ENCODE results near the gene AFP. TPM values are rescaled to one million over a fixed set of nuclear protein-coding genes. Genes with fewer than 3 reads are reported as not detected.

Gene AFP
- total and polyA plus RNA-seq, 2 of the 13 experiments (the other 11 are each of a cell fraction or from before 2014, with no cell fraction given): 9,434 to 13,105 TPM

DNA sequence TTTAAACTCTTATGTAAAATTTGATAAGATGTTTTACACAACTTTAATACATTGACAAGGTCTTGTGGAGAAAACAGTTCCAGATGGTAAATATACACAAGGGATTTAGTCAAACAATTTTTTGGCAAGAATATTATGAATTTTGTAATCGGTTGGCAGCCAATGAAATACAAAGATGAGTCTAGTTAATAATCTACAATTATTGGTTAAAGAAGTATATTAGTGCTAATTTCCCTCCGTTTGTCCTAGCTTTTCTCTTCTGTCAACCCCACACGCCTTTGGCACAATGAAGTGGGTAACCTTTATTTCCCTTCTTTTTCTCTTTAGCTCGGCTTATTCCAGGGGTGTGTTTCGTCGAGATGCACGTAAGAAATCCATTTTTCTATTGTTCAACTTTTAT lies 32.0 kb upstream of the AFP start, which contains the start of gene ALB (continued):
- TF ChIP-seq, protein P1, sequence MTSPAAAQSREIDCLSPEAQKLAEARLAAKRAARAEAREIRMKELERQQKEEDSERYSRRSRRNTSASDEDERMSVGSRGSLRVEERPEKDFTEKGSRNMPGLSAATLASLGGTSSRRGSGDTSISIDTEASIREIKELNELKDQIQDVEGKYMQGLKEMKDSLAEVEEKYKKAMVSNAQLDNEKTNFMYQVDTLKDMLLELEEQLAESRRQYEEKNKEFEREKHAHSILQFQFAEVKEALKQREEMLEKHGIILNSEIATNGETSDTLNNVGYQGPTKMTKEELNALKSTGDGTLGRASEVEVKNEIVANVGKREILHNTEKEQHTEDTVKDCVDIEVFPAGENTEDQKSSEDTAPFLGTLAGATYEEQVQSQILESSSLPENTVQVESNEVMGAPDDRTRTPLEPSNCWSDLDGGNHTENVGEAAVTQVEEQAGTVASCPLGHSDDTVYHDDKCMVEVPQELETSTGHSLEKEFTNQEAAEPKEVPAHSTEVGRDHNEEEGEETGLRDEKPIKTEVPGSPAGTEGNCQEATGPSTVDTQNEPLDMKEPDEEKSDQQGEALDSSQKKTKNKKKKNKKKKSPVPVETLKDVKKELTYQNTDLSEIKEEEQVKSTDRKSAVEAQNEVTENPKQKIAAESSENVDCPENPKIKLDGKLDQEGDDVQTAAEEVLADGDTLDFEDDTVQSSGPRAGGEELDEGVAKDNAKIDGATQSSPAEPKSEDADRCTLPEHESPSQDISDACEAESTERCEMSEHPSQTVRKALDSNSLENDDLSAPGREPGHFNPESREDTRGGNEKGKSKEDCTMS (CRISPR knock-in tag; conservative IDR thresholded peaks at IDR 0.05): no peak
- TF ChIP-seq ZMYM2 (CRISPR knock-in tag; IDR thresholded peaks at IDR 0.05) (no peak), BHLHE40 (IDR thresholded peaks at IDR 0.05; ENCODE audit: low read length) (no peak), MTF2 (CRISPR knock-in tag; IDR thresholded peaks at IDR 0.05; ENCODE audit: borderline replicate concordance) (no peak), ZBTB8A (CRISPR knock-in tag; IDR thresholded peaks at IDR 0.05; ENCODE audit: borderline replicate concordance, low read depth) (peak; percentile 45; the same call in 1 of the 2 replicates), ZFAT (CRISPR knock-in tag; conservative IDR thresholded peaks at IDR 0.05) (no peak), SAP130 (CRISPR knock-in tag; IDR thresholded peaks at IDR 0.05; ENCODE audit: low read depth) (peak; percentile 80), CBX5 (CRISPR knock-in tag; IDR thresholded peaks at IDR 0.05; ENCODE audit: borderline replicate concordance) (no peak), ZNF138 (CRISPR knock-in tag; IDR thresholded peaks at IDR 0.05; ENCODE audit: low read depth) (no peak), PHF5A (CRISPR knock-in tag; IDR thresholded peaks at IDR 0.05; ENCODE audit: low read depth, unreplicated experiment) (peak; percentile 48), NFIB (CRISPR knock-in tag; IDR thresholded peaks at IDR 0.05; ENCODE audit: borderline replicate concordance) (no peak), ATM (IDR thresholded peaks at IDR 0.05; ENCODE audit: borderline replicate concordance) (no peak), CHD4 (IDR thresholded peaks at IDR 0.05; ENCODE audit: borderline replicate concordance, low read length) (no peak), FOXM1 (CRISPR knock-in tag; IDR thresholded peaks at IDR 0.05) (no peak), PAF1 (CRISPR knock-in tag; IDR thresholded peaks at IDR 0.05) (no peak; the same call in 1 of the 2 replicates), MAF1 (CRISPR knock-in tag; IDR thresholded peaks at IDR 0.05; ENCODE audit: borderline replicate concordance) (no peak), CAMTA2 (CRISPR knock-in tag; IDR thresholded peaks at IDR 0.05; ENCODE audit: borderline replicate concordance) (no peak), MTF1 (CRISPR knock-in tag; IDR thresholded peaks at IDR 0.05) (peak; percentile 47; the same call in 1 of the 2 replicates), MEF2D (CRISPR knock-in tag; IDR thresholded peaks at IDR 0.05) (no peak), ZNF749 (CRISPR knock-in tag; IDR thresholded peaks at IDR 0.05; ENCODE audit: borderline replicate concordance) (no peak)
- TF ChIP-seq, protein P2, sequence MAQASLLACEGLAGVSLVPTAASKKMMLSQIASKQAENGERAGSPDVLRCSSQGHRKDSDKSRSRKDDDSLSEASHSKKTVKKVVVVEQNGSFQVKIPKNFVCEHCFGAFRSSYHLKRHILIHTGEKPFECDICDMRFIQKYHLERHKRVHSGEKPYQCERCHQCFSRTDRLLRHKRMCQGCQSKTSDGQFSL (CRISPR knock-in tag; IDR thresholded peaks at IDR 0.05): no peak
- TF ChIP-seq, protein P3, sequence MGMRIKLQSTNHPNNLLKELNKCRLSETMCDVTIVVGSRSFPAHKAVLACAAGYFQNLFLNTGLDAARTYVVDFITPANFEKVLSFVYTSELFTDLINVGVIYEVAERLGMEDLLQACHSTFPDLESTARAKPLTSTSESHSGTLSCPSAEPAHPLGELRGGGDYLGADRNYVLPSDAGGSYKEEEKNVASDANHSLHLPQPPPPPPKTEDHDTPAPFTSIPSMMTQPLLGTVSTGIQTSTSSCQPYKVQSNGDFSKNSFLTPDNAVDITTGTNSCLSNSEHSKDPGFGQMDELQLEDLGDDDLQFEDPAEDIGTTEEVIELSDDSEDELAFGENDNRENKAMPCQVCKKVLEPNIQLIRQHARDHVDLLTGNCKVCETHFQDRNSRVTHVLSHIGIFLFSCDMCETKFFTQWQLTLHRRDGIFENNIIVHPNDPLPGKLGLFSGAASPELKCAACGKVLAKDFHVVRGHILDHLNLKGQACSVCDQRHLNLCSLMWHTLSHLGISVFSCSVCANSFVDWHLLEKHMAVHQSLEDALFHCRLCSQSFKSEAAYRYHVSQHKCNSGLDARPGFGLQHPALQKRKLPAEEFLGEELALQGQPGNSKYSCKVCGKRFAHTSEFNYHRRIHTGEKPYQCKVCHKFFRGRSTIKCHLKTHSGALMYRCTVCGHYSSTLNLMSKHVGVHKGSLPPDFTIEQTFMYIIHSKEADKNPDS (CRISPR knock-in tag; IDR thresholded peaks at IDR 0.05): no peak
- TF ChIP-seq, protein P4, sequence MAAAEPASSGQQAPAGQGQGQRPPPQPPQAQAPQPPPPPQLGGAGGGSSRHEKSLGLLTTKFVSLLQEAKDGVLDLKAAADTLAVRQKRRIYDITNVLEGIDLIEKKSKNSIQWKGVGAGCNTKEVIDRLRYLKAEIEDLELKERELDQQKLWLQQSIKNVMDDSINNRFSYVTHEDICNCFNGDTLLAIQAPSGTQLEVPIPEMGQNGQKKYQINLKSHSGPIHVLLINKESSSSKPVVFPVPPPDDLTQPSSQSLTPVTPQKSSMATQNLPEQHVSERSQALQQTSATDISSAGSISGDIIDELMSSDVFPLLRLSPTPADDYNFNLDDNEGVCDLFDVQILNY (CRISPR knock-in tag; conservative IDR thresholded peaks at IDR 0.05): no peak
- TF ChIP-seq, protein P5, sequence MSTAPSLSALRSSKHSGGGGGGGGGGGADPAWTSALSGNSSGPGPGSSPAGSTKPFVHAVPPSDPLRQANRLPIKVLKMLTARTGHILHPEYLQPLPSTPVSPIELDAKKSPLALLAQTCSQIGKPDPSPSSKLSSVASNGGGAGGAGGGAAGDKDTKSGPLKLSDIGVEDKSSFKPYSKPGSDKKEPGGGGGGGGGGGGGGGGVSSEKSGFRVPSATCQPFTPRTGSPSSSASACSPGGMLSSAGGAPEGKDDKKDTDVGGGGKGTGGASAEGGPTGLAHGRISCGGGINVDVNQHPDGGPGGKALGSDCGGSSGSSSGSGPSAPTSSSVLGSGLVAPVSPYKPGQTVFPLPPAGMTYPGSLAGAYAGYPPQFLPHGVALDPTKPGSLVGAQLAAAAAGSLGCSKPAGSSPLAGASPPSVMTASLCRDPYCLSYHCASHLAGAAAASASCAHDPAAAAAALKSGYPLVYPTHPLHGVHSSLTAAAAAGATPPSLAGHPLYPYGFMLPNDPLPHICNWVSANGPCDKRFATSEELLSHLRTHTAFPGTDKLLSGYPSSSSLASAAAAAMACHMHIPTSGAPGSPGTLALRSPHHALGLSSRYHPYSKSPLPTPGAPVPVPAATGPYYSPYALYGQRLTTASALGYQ (CRISPR knock-in tag; IDR thresholded peaks at IDR 0.05): peak; percentile 64; the same call in 1 of the 2 replicates
